ENCODE data around the gene PYCR2. TPM values are rescaled to one million over a fixed set of nuclear protein-coding genes. Genes with fewer than 3 reads are reported as not detected.

Gene PYCR2
- total and polyA plus RNA-seq, 2 donors (not counting 1 experiment from before 2014, with no cell fraction given) = 28.6 to 32.4 TPM

- Histone ChIP-seq H4K20me1 (ENCODE audit: control insufficient read depth, extremely low read depth, insufficient read depth, low read length) (no peaks in the 10 kb centered on the region), H3K4me2 (ENCODE audit: extremely low read depth, insufficient read depth, low read length) (no peak overlapping the region), H3K9ac (ENCODE audit: insufficient read depth, low read length) (no peak overlapping the region), H3K9me3 (ENCODE audit: control insufficient read depth, insufficient read depth, low read depth, low read length) (no peaks in the 10 kb centered on the region), H2AFZ (ENCODE audit: low read length) (peak overlapping the region; percentile 14), H3K27ac (ENCODE audit: insufficient read depth, low read length) (no peak overlapping the region), H3K36me3 (ENCODE audit: control insufficient read depth, insufficient read depth, low read length) (peaks cover 6% of the 10 kb centered on the region), H3K4me3 (replicated peaks in 1 of 4; ENCODE audit: control extremely low read depth in 1 of 4, insufficient read depth in 1 of 4, low read depth in 3 of 4, low read length in 4 of 4) (no peak overlapping the region), H3K27me3 (ENCODE audit: control insufficient read depth, insufficient read depth, low read length) (no peaks in the 10 kb centered on the region), H3K79me2 (ENCODE audit: control insufficient read depth, insufficient read depth, low read length) (peaks cover 20% of the 10 kb centered on the region), H3K4me1 (ENCODE audit: control insufficient read depth, extremely low read depth, insufficient read depth, low read length) (no peaks in the 10 kb centered on the region)
- DNase-seq (ENCODE audit: low read depth in 2 of 2) = peak in 1 of 2 donors; percentile 30
- TF ChIP-seq, protein P1, sequence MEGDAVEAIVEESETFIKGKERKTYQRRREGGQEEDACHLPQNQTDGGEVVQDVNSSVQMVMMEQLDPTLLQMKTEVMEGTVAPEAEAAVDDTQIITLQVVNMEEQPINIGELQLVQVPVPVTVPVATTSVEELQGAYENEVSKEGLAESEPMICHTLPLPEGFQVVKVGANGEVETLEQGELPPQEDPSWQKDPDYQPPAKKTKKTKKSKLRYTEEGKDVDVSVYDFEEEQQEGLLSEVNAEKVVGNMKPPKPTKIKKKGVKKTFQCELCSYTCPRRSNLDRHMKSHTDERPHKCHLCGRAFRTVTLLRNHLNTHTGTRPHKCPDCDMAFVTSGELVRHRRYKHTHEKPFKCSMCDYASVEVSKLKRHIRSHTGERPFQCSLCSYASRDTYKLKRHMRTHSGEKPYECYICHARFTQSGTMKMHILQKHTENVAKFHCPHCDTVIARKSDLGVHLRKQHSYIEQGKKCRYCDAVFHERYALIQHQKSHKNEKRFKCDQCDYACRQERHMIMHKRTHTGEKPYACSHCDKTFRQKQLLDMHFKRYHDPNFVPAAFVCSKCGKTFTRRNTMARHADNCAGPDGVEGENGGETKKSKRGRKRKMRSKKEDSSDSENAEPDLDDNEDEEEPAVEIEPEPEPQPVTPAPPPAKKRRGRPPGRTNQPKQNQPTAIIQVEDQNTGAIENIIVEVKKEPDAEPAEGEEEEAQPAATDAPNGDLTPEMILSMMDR (conservative IDR thresholded peaks at IDR 0.05 in 1 of 2, IDR thresholded peaks at IDR 0.05 in 1 of 2; ENCODE audit: low read depth in 1 of 2, low read length in 2 of 2) = no peak
- TF ChIP-seq EZH2 (IDR thresholded peaks at IDR 0.05; ENCODE audit: low read length, missing control alignments) = no peak
Observed at GRCh38 chr1:225926551-225927113, 2.6 kb upstream of the PYCR2 start.

DNA sequence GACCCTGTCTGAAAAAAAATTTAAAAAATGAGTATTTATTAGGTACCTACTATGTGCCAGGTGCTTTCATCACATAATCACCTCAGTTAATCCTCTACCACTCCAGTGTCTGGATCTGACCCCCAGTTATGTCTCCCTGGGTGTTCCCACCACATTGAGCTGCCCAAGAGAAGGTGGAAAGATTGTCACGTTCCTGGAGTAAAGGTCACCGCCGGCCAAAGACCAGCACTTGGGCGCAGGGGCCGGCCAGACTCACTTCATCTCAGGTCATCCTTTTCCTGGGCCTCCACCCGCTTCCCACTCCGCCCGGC is 714 bp downstream of the PYCR2 start:
- no peak for DNase-seq (ENCODE audit: low read depth in 2 of 2)

DNA sequence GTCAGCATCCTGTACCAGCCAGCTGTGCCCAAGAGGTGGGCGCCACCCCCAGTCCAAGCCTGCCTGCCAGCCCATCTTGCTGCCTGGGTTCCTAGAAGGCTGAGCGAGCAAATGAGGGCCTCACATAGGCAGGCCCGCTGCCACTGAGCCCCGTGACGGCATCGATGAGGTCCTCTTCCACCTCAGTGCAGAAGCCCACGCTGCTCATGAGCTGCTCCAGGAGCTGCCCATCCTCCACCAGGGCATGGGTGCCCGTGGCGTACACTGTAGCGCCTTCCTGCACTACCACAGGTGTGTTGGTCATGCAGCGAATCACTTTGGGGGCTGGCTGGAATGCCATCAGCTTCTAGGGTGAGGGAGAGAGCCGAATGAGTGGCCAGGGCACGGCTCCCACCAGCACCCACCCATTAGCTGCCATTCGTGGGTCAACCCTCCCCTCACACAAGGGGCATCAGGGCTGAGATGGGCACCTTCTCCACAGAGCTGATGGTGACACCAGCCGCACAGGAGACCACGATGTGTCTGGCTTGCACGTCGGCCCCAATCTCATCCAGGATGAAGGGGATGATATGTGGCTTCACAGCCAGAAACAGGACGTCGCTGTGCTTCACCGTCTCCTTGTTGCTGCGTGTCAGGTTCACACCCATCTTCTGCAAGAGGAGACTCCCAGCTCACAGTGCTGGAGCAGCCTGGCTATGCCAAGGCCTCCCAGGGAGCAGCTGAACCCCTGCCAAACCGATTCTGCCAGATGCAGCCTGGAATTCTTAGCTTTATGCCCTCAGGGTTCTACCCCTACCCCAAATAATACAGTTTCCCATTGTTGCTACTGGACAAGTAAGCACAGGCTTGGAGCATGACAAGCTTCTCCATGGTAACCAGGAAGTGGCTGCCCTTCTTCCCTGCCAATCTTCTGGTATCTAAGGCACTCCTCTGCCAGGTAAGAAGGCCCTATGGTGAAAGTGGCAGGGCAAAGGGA is 2.0 kb downstream of the PYCR2 start:
- Histone ChIP-seq H3K4me2 (ENCODE audit: extremely low read depth, insufficient read depth, low read length) (peak overlapping the region; percentile 99), H3K4me3 (replicated peaks in 1 of 4; ENCODE audit: control extremely low read depth in 1 of 4, insufficient read depth in 1 of 4, low read depth in 3 of 4, low read length in 4 of 4) (no peak overlapping the region), H3K4me1 (ENCODE audit: control insufficient read depth, extremely low read depth, insufficient read depth, low read length) (peaks cover 2% of the 10 kb centered on the region), H3K27ac (ENCODE audit: insufficient read depth, low read length) (no peak overlapping the region), H3K9ac (ENCODE audit: insufficient read depth, low read length) (no peak overlapping the region), H4K20me1 (ENCODE audit: control insufficient read depth, extremely low read depth, insufficient read depth, low read length) (no peaks in the 10 kb centered on the region), H3K36me3 (ENCODE audit: control insufficient read depth, insufficient read depth, low read length) (peaks cover 16% of the 10 kb centered on the region), H3K79me2 (ENCODE audit: control insufficient read depth, insufficient read depth, low read length) (peaks cover 20% of the 10 kb centered on the region), H3K9me3 (ENCODE audit: control insufficient read depth, insufficient read depth, low read depth, low read length) (no peaks in the 10 kb centered on the region), H3K27me3 (ENCODE audit: control insufficient read depth, insufficient read depth, low read length) (no peaks in the 10 kb centered on the region), H2AFZ (ENCODE audit: low read length) (no peak overlapping the region)
- peak in 1 of 2 donors; percentile 7 for DNase-seq (ENCODE audit: low read depth in 2 of 2)
- TF ChIP-seq EZH2 (IDR thresholded peaks at IDR 0.05; ENCODE audit: low read length, missing control alignments) = no peak
- TF ChIP-seq, protein P1 (conservative IDR thresholded peaks at IDR 0.05 in 1 of 2, IDR thresholded peaks at IDR 0.05 in 1 of 2; ENCODE audit: low read depth in 1 of 2, low read length in 2 of 2) = no peak

More for the DNA sequence above, 714 bp downstream of the PYCR2 start:
- Histone ChIP-seq H2AFZ (ENCODE audit: low read length) (peak overlapping the region; percentile 89), H3K27ac (ENCODE audit: insufficient read depth, low read length) (peak overlapping the region; percentile 86), H3K4me3 (replicated peaks in 1 of 4; ENCODE audit: control extremely low read depth in 1 of 4, insufficient read depth in 1 of 4, low read depth in 3 of 4, low read length in 4 of 4) (peak overlapping the region; percentile 74 to 95 (median 89)), H3K4me1 (ENCODE audit: control insufficient read depth, extremely low read depth, insufficient read depth, low read length) (peaks cover 2% of the 10 kb centered on the region), H3K36me3 (ENCODE audit: control insufficient read depth, insufficient read depth, low read length) (peaks cover 16% of the 10 kb centered on the region), H3K27me3 (ENCODE audit: control insufficient read depth, insufficient read depth, low read length) (no peaks in the 10 kb centered on the region), H3K79me2 (ENCODE audit: control insufficient read depth, insufficient read depth, low read length) (peaks cover 20% of the 10 kb centered on the region), H4K20me1 (ENCODE audit: control insufficient read depth, extremely low read depth, insufficient read depth, low read length) (no peaks in the 10 kb centered on the region), H3K4me2 (ENCODE audit: extremely low read depth, insufficient read depth, low read length) (peak overlapping the region; percentile 99), H3K9me3 (ENCODE audit: control insufficient read depth, insufficient read depth, low read depth, low read length) (no peaks in the 10 kb centered on the region), H3K9ac (ENCODE audit: insufficient read depth, low read length) (peak overlapping the region; percentile 77)
- no peak for TF ChIP-seq EZH2 (IDR thresholded peaks at IDR 0.05; ENCODE audit: low read length, missing control alignments)
- TF ChIP-seq, protein P1 (conservative IDR thresholded peaks at IDR 0.05 in 1 of 2, IDR thresholded peaks at IDR 0.05 in 1 of 2; ENCODE audit: low read depth in 1 of 2, low read length in 2 of 2) = no peak

All from fibroblast of lung (primary cell).